HG02870 (cell line): ENCODE data around the gene RPS6KC1.
"Not testable (repeated sequence)": the region's sequence is repeated elsewhere in the genome, so short reads cannot be mapped to it uniquely, and the experiment has no call there.

Experiments used
- ATAC-seq: cut with Tn5 transposase; IDR thresholded peaks from one replicate; pipeline ENCODE4 v1.9.1; 2021; ENCODE audit warnings: mild to moderate bottlenecking, moderate library complexity; ENCODE audit not compliant: unreplicated experiment

Gene RPS6KC1

GRCh38 chr1:213051127-213051880, at the start of gene RPS6KC1:
RPS6KC1 (plus strand) TSS chr1:213051241; CDS start chr1:213051405, 164 bp downstream.
- peak; percentile 96 for ATAC-seq

GRCh38 chr1:213003256-213003655, 47.8 kb upstream of the RPS6KC1 start:
- ATAC-seq, result peak; percentile 90

- peak; percentile 80 for ATAC-seq
Measured at GRCh38 chr1:213008564-213008963, 42.5 kb upstream of the RPS6KC1 start.

- no peak for ATAC-seq
Measured at GRCh38 chr1:213014642-213015041, 36.4 kb upstream of the RPS6KC1 start.

GRCh38 chr1:213015099-213016050, 35.7 kb upstream of the RPS6KC1 start, which contains the start of gene ANGEL2:
ANGEL2 (minus strand) TSS chr1:213015867; CDS start chr1:213015671, 196 bp downstream.
- peak; percentile 88 for ATAC-seq

GRCh38 chr1:213017447-213018273, 33.4 kb upstream of the RPS6KC1 start:
- ATAC-seq, result no peak

- no peak for ATAC-seq
Measured at GRCh38 chr1:213019450-213019849, 31.6 kb upstream of the RPS6KC1 start.

GRCh38 chr1:213020016-213020415, 31.0 kb upstream of the RPS6KC1 start:
- ATAC-seq, result no peak

GRCh38 chr1:213027024-213027423, 24.0 kb upstream of the RPS6KC1 start:
- not testable (repeated sequence) for ATAC-seq

- no peak for ATAC-seq
Measured at GRCh38 chr1:213032651-213033050, 18.4 kb upstream of the RPS6KC1 start.

- ATAC-seq, result no peak
Measured at GRCh38 chr1:213034713-213035112, 16.3 kb upstream of the RPS6KC1 start.

- ATAC-seq, result no peak
Measured at GRCh38 chr1:213035573-213035972, 15.5 kb upstream of the RPS6KC1 start.

- no peak for ATAC-seq
Measured at GRCh38 chr1:213041443-213041842, 9.6 kb upstream of the RPS6KC1 start.

- not testable (repeated sequence) for ATAC-seq
Measured at GRCh38 chr1:213045321-213046226, 5.5 kb upstream of the RPS6KC1 start.

- no peak for ATAC-seq
Measured at GRCh38 chr1:213049232-213049631, 1.8 kb upstream of the RPS6KC1 start.

GRCh38 chr1:213050745-213051126, 305 bp upstream of the RPS6KC1 start:
- peak; percentile 23 for ATAC-seq

- ATAC-seq, result no peak
Measured at GRCh38 chr1:213051881-213052202, 801 bp downstream of the RPS6KC1 start.

- ATAC-seq, result no peak
Measured at GRCh38 chr1:213053455-213053854, 2.4 kb downstream of the RPS6KC1 start.

- no peak for ATAC-seq
Measured at GRCh38 chr1:213054142-213054541, 3.1 kb downstream of the RPS6KC1 start.
